AG04450 (cell line): ENCODE results near the gene KCNIP1. TPM values are rescaled to one million over a fixed set of nuclear protein-coding genes. Genes with fewer than 3 reads are reported as not detected.

Source experiments
- CTCF ChIA-PET: fragments of 300-600, 350-600 bp; formaldehyde crosslinking; extraction: SDS; loops from one replicate; lab custom pipeline; 2022; ENCODE audit warnings: antibody characterized with exemption, inconsistent platforms; lab: Charles Lee
- POLR2A ChIA-PET: fragments of 350-600 bp; formaldehyde crosslinking; extraction: SDS; loops from one replicate; lab custom pipeline; 2021; ENCODE audit warnings: antibody characterized with exemption, inconsistent platforms; lab: Yijun Ruan, JAX
- DNase-seq: peaks from one replicate; pipeline ENCODE4 v3.0.0-alpha.2; 2011; ENCODE audit warnings: low read depth, low spot score
- H3K27ac ChIP-seq: one replicate; pipeline ENCODE4 v1.5.1; 2012; ENCODE audit warnings: low read depth, low read length, control low read depth
- H3K27me3 ChIP-seq: one replicate; pipeline ENCODE4 v1.6.0; 2012; ENCODE audit warnings: low read length; ENCODE audit not compliant: control insufficient read depth, insufficient read depth
- H3K4me3 ChIP-seq: 2 replicates; pipeline ENCODE4 v1.5.1; 2011; ENCODE audit warnings: mild to moderate bottlenecking, low read depth, low read length, control low read depth
- H3K9me3 ChIP-seq: 2 replicates; pipeline ENCODE4 v1.5.1; 2012; ENCODE audit warnings: low read length; ENCODE audit not compliant: control insufficient read depth, insufficient read depth
- polyA plus RNA-seq: library from polyadenylated mRNA; depleted of rRNA; stranded (reverse); fragments of >200 nt; gene quantifications from 2 replicates; pipeline ENCODE4 v1.2.3, GENCODE V29; 2011
- TF ChIP-seq, protein P1 (sequence below): IDR thresholded peaks from 2 replicates; pipeline ENCODE4 v1.5.1; 2011; ENCODE audit warnings: low read depth, low read length, control low read depth, inconsistent platforms

Gene KCNIP1
- polyA plus RNA-seq, 1 experiment, result not detected

DNA sequence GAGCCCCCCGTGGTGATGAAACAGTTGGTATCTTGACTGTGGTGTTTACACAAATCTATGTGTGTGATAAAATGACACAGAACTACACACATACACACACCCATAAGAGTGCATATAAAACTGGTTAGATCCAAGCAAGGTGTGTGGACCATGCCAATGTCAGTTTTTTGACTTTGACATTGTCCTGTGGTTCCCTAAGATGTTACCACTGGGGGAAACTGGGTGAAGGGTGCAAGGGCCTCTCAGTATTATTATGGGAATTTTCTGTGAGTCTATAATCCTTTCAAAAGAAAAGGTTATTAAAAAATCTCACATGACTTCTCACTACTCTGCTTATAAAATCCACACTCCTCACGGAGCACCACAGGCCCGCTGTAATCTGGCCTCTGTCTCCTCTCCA, 13.4 kb upstream of the KCNIP1 start:
- DNase-seq, result no peak
- Histone ChIP-seq H3K4me3 (no peak overlapping the region), H3K27ac (no peak overlapping the region), H3K9me3 (no peaks in the 10 kb centered on the region; the same call in 1 of the 2 replicates), H3K27me3 (peaks cover 2% of the 10 kb centered on the region)
- CTCF ChIA-PET, result no interaction called here
- POLR2A ChIA-PET, result no interaction called here
- TF ChIP-seq, protein P1, sequence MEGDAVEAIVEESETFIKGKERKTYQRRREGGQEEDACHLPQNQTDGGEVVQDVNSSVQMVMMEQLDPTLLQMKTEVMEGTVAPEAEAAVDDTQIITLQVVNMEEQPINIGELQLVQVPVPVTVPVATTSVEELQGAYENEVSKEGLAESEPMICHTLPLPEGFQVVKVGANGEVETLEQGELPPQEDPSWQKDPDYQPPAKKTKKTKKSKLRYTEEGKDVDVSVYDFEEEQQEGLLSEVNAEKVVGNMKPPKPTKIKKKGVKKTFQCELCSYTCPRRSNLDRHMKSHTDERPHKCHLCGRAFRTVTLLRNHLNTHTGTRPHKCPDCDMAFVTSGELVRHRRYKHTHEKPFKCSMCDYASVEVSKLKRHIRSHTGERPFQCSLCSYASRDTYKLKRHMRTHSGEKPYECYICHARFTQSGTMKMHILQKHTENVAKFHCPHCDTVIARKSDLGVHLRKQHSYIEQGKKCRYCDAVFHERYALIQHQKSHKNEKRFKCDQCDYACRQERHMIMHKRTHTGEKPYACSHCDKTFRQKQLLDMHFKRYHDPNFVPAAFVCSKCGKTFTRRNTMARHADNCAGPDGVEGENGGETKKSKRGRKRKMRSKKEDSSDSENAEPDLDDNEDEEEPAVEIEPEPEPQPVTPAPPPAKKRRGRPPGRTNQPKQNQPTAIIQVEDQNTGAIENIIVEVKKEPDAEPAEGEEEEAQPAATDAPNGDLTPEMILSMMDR, result no peak

DNA sequence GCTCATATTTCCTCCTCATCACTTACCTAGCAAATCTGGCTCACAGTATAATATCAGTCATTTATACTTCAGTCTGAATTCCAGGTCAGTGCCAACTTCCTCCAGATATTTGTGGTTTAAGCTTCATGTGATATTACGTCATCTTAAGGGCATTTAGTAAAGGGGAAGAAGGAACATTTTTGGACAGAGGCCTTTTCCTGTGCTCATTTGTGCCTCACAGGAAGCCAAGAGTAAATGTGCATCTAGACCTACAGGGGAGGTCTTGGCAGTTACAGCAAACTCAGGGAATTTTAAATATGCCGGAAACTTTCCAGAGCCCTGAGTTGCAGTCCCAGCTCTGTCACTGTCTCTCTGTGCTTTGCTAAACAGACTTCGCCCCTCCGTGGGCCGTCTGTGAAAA, 12.3 kb upstream of the KCNIP1 start:
- TF ChIP-seq, protein P1, result no peak
- peak; percentile 66 for DNase-seq

DNA sequence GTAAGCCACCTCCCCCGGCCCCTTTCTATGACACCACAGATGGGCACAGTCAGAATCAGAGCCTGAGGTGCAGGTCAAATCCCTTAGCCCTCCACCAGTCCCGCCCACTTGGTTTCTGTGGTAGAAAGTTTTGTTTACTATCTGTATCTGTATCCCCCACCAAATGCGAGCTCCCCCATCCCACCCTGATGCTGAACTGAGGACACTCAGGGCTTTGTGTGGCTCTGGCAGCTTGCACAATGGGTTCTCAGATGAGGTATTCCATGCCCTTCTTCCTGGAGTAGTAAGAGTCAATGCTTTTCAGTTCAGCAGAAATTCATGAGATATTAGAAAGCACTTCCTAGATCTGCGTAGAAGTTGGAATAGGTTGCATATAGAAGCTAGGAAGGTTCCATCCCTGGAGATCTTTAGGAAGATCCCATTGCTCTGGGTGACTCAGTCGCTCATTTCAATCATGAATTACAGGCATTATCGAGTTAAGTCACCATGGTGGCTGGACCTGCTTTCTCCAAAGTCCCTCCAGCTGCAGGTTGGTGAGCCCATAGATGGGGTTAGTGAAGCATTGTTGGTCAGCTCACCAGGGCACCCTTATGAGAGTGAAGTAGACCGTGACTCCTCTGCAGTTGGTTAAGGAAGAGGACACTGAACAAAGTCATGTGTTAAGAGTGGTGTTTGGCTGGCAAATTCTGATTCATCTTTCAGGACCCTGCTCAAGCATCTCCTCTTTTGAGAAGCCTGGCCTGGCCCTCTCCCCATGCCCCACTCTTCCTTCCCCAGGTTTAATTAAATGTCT, 10.6 kb upstream of the KCNIP1 start:
- TF ChIP-seq, protein P1, result no peak
- DNase-seq, result no peak
- CTCF ChIA-PET, result no interaction called here
- no peak overlapping the region for H3K4me3 ChIP-seq
- H3K27ac ChIP-seq, result no peak overlapping the region
- no peaks in the 10 kb centered on the region; the same call in 1 of the 2 replicates for H3K9me3 ChIP-seq
- peaks cover 2% of the 10 kb centered on the region for H3K27me3 ChIP-seq
- POLR2A ChIA-PET, result no interaction called here

More for the DNA sequence above, 12.3 kb upstream of the KCNIP1 start:
- H3K27ac ChIP-seq, result peak overlapping the region; percentile 63
- no peak overlapping the region for H3K4me3 ChIP-seq
- no peaks in the 10 kb centered on the region; the same call in 1 of the 2 replicates for H3K9me3 ChIP-seq
- ChIA-PET POLR2A (no interaction called here), CTCF (interaction anchor here (0.7 to 1.4 kb wide), 2 partner anchors 24 to 143 kb away, joined by 3 to 4 read pairs; no protein-coding TSS in a partner anchor)
- H3K27me3 ChIP-seq, result peaks cover 2% of the 10 kb centered on the region

DNA sequence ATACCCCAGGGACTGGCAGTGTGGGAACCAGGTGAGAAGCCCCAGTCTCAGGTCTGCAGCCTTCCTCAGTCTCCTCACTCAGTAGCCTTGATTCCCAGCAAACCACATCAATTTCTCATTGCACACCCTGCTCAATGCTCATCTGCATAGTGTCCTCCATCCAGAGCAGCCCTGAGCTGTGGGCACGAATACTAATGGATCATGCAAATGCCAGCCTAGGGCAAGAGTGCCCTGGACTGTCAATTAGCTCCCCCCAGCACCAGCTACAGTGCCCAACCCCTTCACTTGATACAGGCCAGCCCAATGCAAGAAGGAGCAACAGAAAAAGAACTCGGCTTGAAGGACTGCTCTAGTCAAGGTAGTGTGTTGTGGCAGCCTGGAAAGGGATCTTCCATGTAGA, 9.8 kb upstream of the KCNIP1 start:
- peaks cover 2% of the 10 kb centered on the region for H3K27me3 ChIP-seq
- POLR2A ChIA-PET, result no interaction called here
- no peaks in the 10 kb centered on the region; the same call in 1 of the 2 replicates for H3K9me3 ChIP-seq
- DNase-seq, result no peak
- no peak overlapping the region for H3K4me3 ChIP-seq
- no peak overlapping the region for H3K27ac ChIP-seq
- CTCF ChIA-PET, result no interaction called here
- TF ChIP-seq, protein P1, result no peak

GRCh38 chr5:170495825-170496661, 7.8 kb upstream of the KCNIP1 start:
- Histone ChIP-seq H3K27ac (no peak overlapping the region), H3K27me3 (peaks cover 9% of the 10 kb centered on the region), H3K9me3 (no peaks in the 10 kb centered on the region; the same call in 1 of the 2 replicates), H3K4me3 (no peak overlapping the region)
- POLR2A ChIA-PET, result no interaction called here
- CTCF ChIA-PET, result no interaction called here
- DNase-seq, result no peak
- TF ChIP-seq, protein P1, result no peak
